ENCODE data around the gene COL6A1. TPM values are rescaled to one million over a fixed set of nuclear protein-coding genes. Genes with fewer than 3 reads are reported as not detected.

Gene COL6A1
- total and polyA plus RNA-seq, 2 of the 4 experiments (the other 2 are of a cell fraction), result 173 to 1,578 TPM

GRCh38 chr21:45990741-45991605, 9.4 kb downstream of the COL6A1 start:
- H4K20me1 ChIP-seq (ENCODE audit: insufficient read depth, low read length), result peaks cover 88% of the 10 kb centered on the region
- no peak overlapping the region for H2BK20ac ChIP-seq (ENCODE audit: low read depth, low read length)
- ChIA-PET POLR2A (ENCODE audit: unreplicated experiment) (interaction anchor here (0.9 to 1.1 kb wide), 4 partner anchors 8 to 74 kb away, joined by 3 to 5 read pairs (median 4); no protein-coding TSS in a partner anchor), CTCF (no interaction called here)
- in situ Hi-C loops (cut with MboI; ENCODE audit: low sequenced_read_pairs), result no loop called here
- WGBS, 2 experiments (ENCODE audit: extremely low coverage in 2 of 2, insufficient read length in 1 of 2), result 85% methylated on average over 6 of the region's 45 CpGs; no CpG with 5 or more reads in 1 of the 2 experiments
- H3K9me1 ChIP-seq (ENCODE audit: insufficient read depth, low read length), result 0 out of 2 replicates have a peak, but pooled peaks cover 12% of the 10 kb centered on the region
- H3K4me3 ChIP-seq (ENCODE audit: insufficient read depth, low read depth, low read length), result no peak overlapping the region
- H3K27me3 ChIP-seq (ENCODE audit: control insufficient read depth, insufficient read depth, low read length), result no peaks in the 10 kb centered on the region
- no peak for ATAC-seq (ENCODE audit: low read depth)
- no peak overlapping the region for H2AK5ac ChIP-seq (ENCODE audit: low read depth, low read length)
- no peak overlapping the region for H4K91ac ChIP-seq (ENCODE audit: insufficient read depth, low read depth, low read length)
- H2BK15ac ChIP-seq (ENCODE audit: low read depth, low read length), result no peak overlapping the region
- H3K9ac ChIP-seq (ENCODE audit: low read depth, low read length), result no peak overlapping the region
- H4K5ac ChIP-seq (ENCODE audit: low read depth, low read length), result no peak overlapping the region
- TF ChIP-seq CHD1 (IDR thresholded peaks at IDR 0.05; ENCODE audit: low read depth, low read length) (no peak), SMC3 (IDR thresholded peaks at IDR 0.05; ENCODE audit: low read depth, low read length) (no peak), RCOR1 (IDR thresholded peaks at IDR 0.05; ENCODE audit: insufficient replicate concordance, low read length) (no peak), NFE2L2 (IDR thresholded peaks at IDR 0.05; ENCODE audit: low read depth, low read length) (no peak), RAD21 (IDR thresholded peaks at IDR 0.05; ENCODE audit: low read length) (no peak), POLR2A (IDR thresholded peaks at IDR 0.05; ENCODE audit: low read depth, low read length) (no peak), CEBPB (IDR thresholded peaks at IDR 0.05; ENCODE audit: low read depth, low read length) (no peak), MAFK (IDR thresholded peaks at IDR 0.05; ENCODE audit: low read depth, low read length) (no peak), FOS (IDR thresholded peaks at IDR 0.05; ENCODE audit: low read depth, low read length) (no peak), MXI1 (IDR thresholded peaks at IDR 0.05; ENCODE audit: borderline replicate concordance, low read depth, low read length) (no peak)
- dilution Hi-C loops (cut with HindIII; ENCODE audit: low sequenced_read_pairs, unreplicated experiment), result no loop called here
- H2BK120ac ChIP-seq (ENCODE audit: low read depth, low read length), result no peak overlapping the region
- peaks cover 6% of the 10 kb centered on the region; the same call in 1 of the 2 replicates for H3K4me1 ChIP-seq (ENCODE audit: control insufficient read depth, insufficient read depth, low read length)
- H2BK5ac ChIP-seq (ENCODE audit: low read depth, low read length, poor library complexity, severe bottlenecking), result no peak overlapping the region
- intact Hi-C loops (cut with micrococcal nuclease), result no loop called here
- no peak overlapping the region for H3K4me2 ChIP-seq (ENCODE audit: low read depth, low read length)
- H2AFZ ChIP-seq (replicated peaks; ENCODE audit: low read length, poor library complexity), result no peak overlapping the region
- H3K4ac ChIP-seq (ENCODE audit: low read depth, low read length), result no peak overlapping the region
- H3K18ac ChIP-seq (ENCODE audit: low read depth, low read length), result no peak overlapping the region
- H3K27ac ChIP-seq (ENCODE audit: insufficient read depth, low read length), result peak overlapping the region; percentile 66; the same call in 1 of the 2 replicates
- no peak overlapping the region for H2AK9ac ChIP-seq (replicated peaks; ENCODE audit: low read depth, low read length, poor library complexity)
- peaks cover 27 to 83% of the 10 kb centered on the region in 2 experiments for H3K79me1 ChIP-seq (ENCODE audit: low read depth in 1 of 2, low read length in 2 of 2)
- H3K23ac ChIP-seq (ENCODE audit: low read depth, low read length), result no peak overlapping the region
- no peak overlapping the region for H3K56ac ChIP-seq (ENCODE audit: extremely low read depth, insufficient read depth, low read length)
- DNase-seq, result no peak
- no peak overlapping the region for H4K8ac ChIP-seq (ENCODE audit: low read depth in 2 of 2, low read length in 2 of 2)
- H3K36me3 ChIP-seq (ENCODE audit: control insufficient read depth, insufficient read depth, low read length), result peaks cover 90% of the 10 kb centered on the region
- no TSS peak for BruUV-seq (replicated peaks)
- no peak overlapping the region for H3K14ac ChIP-seq (replicated peaks; ENCODE audit: low read depth, low read length)
- no peaks in the 10 kb centered on the region for H3K9me3 ChIP-seq (ENCODE audit: control insufficient read depth, insufficient read depth, low read length)

All from IMR-90 (cell line).